K562 (cell line): ENCODE measurements around the gene ECSIT. TPM values are rescaled to one million over a fixed set of nuclear protein-coding genes. Genes with fewer than 3 reads are reported as not detected.

Experiments
- ATAC-seq: fragments of 200-7000 bp; cut with Tn5 transposase; 3 replicates; pipeline ENCODE4 v1.9.1; 2020; ENCODE audit warnings: moderate library complexity
- BruUV-seq: library from RNA; stranded (reverse); fragments of 400-500 nt; replicated peaks from 2 replicates; lab custom pipeline; 2021; lab: Mats Ljungman, UMichigan
- CTCF ChIA-PET: fragments of 300-600 bp; formaldehyde crosslinking; extraction: SDS; loops from one replicate; lab custom pipeline; 2021; ENCODE audit warnings: low intra/inter-chr PET ratio; lab: Yijun Ruan, JAX
- POLR2A ChIA-PET: fragments of 300-600, 350-650 bp; sonication (Branson Sonifier 250); formaldehyde crosslinking; extraction: SDS; loops from one replicate; lab custom pipeline; 2021; ENCODE audit warnings: antibody characterized with exemption, inconsistent platforms; lab: Yijun Ruan, JAX
- DNase-seq, 4 experiments: peaks; one replicate each; pipeline versions ENCODE4 v3.0.0 to v3.0.0-alpha.2; 2011 to 2018; ENCODE audit warnings: low spot score in 3 of 4, mixed read lengths in 3 of 4; ENCODE audit errors: extremely low read depth in 1 of 4
- FAIRE-seq: peaks from 2 replicates; lab custom pipeline; 2011; peaks lifted over from hg19 to GRCh38; lab: Jason Lieb, UNC
- H2AFZ ChIP-seq: 2 replicates; pipeline ENCODE4 v1.6.0; 2011; ENCODE audit warnings: low read depth, low read length, control low read depth, inconsistent platforms
- H3K27ac ChIP-seq: fragments of 200-600 bp; 3 replicates; pipeline ENCODE4 v1.8.0; 2011; ENCODE audit warnings: low read depth, mild to moderate bottlenecking, control low read depth, inconsistent platforms, low read length, moderate library complexity, mixed read lengths; ENCODE audit errors: extremely low read depth
- H3K27me3 ChIP-seq, 2 experiments: fragments of 300-600 bp in 1 of 2; 2 replicates in 1 of 2; 3 replicates in 1 of 2; pipeline versions ENCODE4 v1.6.0 to v1.8.0; 2011; ENCODE audit warnings: inconsistent platforms in 2 of 2, low read length in 2 of 2, mild to moderate bottlenecking in 1 of 2, mixed read lengths in 1 of 2, moderate library complexity in 1 of 2; ENCODE audit not compliant: control insufficient read depth in 2 of 2, insufficient read depth in 2 of 2
- H3K36me3 ChIP-seq: fragments of 300-600 bp; 3 replicates; pipeline ENCODE4 v1.8.0; 2011; ENCODE audit warnings: mild to moderate bottlenecking, low read length, inconsistent platforms; ENCODE audit not compliant: control insufficient read depth, insufficient read depth
- H3K4me1 ChIP-seq, 2 experiments: fragments of 200-600 bp in 1 of 2; replicated peaks in 1 of 2; 2 replicates in 1 of 2; 3 replicates in 1 of 2; pipeline versions ENCODE4 v1.5.1 to v1.8.0; 2011; ENCODE audit warnings: inconsistent platforms in 2 of 2, low read length in 2 of 2, mild to moderate bottlenecking in 1 of 2, mixed read lengths in 1 of 2, moderate library complexity in 1 of 2; ENCODE audit not compliant: control insufficient read depth in 2 of 2, insufficient read depth in 2 of 2
- H3K4me2 ChIP-seq: 2 replicates; pipeline ENCODE4 v1.6.1; 2011; ENCODE audit warnings: low read length, control low read depth, inconsistent platforms, mixed read lengths; ENCODE audit not compliant: insufficient read depth
- H3K4me3 ChIP-seq: fragments of 200-600 bp; sonication (generic), shearing (Covaris generic); 2 replicates; pipeline ENCODE4 v1.5.1; 2016; ENCODE audit warnings: control low read depth, inconsistent platforms
- H3K79me2 ChIP-seq: fragments of 200-600 bp; 3 replicates; pipeline ENCODE4 v1.8.0; 2011; ENCODE audit warnings: low read length, inconsistent platforms; ENCODE audit not compliant: control insufficient read depth, insufficient read depth
- H3K9ac ChIP-seq, 2 experiments: 2 replicates each; pipeline versions ENCODE4 v1.6.0 to v1.6.1; 2011; ENCODE audit warnings: low read depth in 2 of 2, low read length in 2 of 2, control low read depth in 1 of 2, inconsistent platforms in 1 of 2, mild to moderate bottlenecking in 1 of 2, mixed read lengths in 1 of 2; ENCODE audit not compliant: insufficient read depth in 1 of 2
- H3K9me1 ChIP-seq: one replicate; pipeline ENCODE4 v1.6.0; 2011; ENCODE audit warnings: inconsistent platforms, mild to moderate bottlenecking, low read length, moderate library complexity; ENCODE audit not compliant: control insufficient read depth, insufficient read depth
- H3K9me3 ChIP-seq: replicated peaks from 2 replicates; pipeline ENCODE4 v1.5.1; 2011; ENCODE audit warnings: low read depth, low read length, inconsistent platforms; ENCODE audit not compliant: control insufficient read depth, insufficient read depth
- H4K20me1 ChIP-seq: replicated peaks from 2 replicates; pipeline ENCODE4 v1.6.1; 2011; ENCODE audit warnings: low read length, inconsistent platforms, mixed read lengths; ENCODE audit not compliant: control insufficient read depth, insufficient read depth
- EGR1 ChIP-seq: fragments of 450-650 bp; conservative IDR thresholded peaks from 2 replicates; pipeline ENCODE4 v1.6.1; 2017; ENCODE audit warnings: mild to moderate bottlenecking
- NRF1 ChIP-seq, 2 experiments: fragments of 450-650 bp; IDR thresholded peaks in 1 of 2; conservative IDR thresholded peaks in 1 of 2; 2 replicates each; pipeline ENCODE4 v1.6.1; 2014; ENCODE audit warnings: mild to moderate bottlenecking in 2 of 2
- OTX1 ChIP-seq: fragments of 450-650 bp; formaldehyde crosslinking; IDR thresholded peaks from 2 replicates; pipeline ENCODE4 v1.4.0; 2022; ENCODE audit warnings: mild to moderate bottlenecking
- PHF21A ChIP-seq: fragments of 450-650 bp; IDR thresholded peaks from 2 replicates; pipeline ENCODE4 v1.6.1; 2017; ENCODE audit warnings: low read depth, borderline replicate concordance
- POLR3G ChIP-seq: IDR thresholded peaks from 2 replicates; pipeline ENCODE4 v1.6.1; 2011; ENCODE audit not compliant: insufficient read length, insufficient replicate concordance; ENCODE audit errors: extremely low read depth
- SP1 ChIP-seq: sonication (generic); formaldehyde crosslinking; IDR thresholded peaks from 2 replicates; pipeline ENCODE4 v1.8.1; 2022; ENCODE audit warnings: mild to moderate bottlenecking, missing genetic modification reagents
- ZFX ChIP-seq: sonication (generic); formaldehyde crosslinking; IDR thresholded peaks from 2 replicates; pipeline ENCODE4 v1.8.0; 2022; ENCODE audit warnings: mild to moderate bottlenecking, missing genetic modification reagents, moderate library complexity
- ZNF212 ChIP-seq: fragments of 450-650 bp; formaldehyde crosslinking; IDR thresholded peaks from 2 replicates; pipeline ENCODE4 v1.4.0; 2020; ENCODE audit warnings: mild to moderate bottlenecking
- ZNF586 ChIP-seq: fragments of 450-650 bp; formaldehyde crosslinking; conservative IDR thresholded peaks from 2 replicates; pipeline ENCODE4 v1.4.0; 2020; ENCODE audit warnings: mild to moderate bottlenecking, moderate library complexity
- WGBS: fragments of 100-300 bp; shearing (Covaris generic); methylation state at CpG from one replicate; pipeline ENCODE4 v1.1.6; 2016; ENCODE audit warnings: low coverage, mixed read lengths; ENCODE audit not compliant: insufficient coverage; ENCODE audit errors: missing lambda C conversion rate; 5-methylcytosine and 5-hydroxymethylcytosine counted together
- in situ Hi-C: fragments of 300-500 bp; cut with MboI; formaldehyde crosslinking; loops from 4 replicates; pipeline ENCODE4 v1.15.0; 2018; ENCODE audit warnings: inconsistent platforms, mixed read lengths
- intact Hi-C: fragments of 100-400 bp; cut with micrococcal nuclease; formaldehyde crosslinking; loops from 2 replicates; pipeline ENCODE4 v1.14.2; 2022
- polyA plus RNA-seq, 8 experiments: library from polyadenylated mRNA; depleted of rRNA in 4 of 8; stranded (reverse) in 5 of 8; unstranded in 3 of 8; fragments of >200 nt; fragmentation: Nextera tagmentation in 2 of 8; fragmentation: Illumina TruSeq in 1 of 8; extraction: Ambion mirVana in 2 of 8; extraction: Trizol in 1 of 8; gene quantifications; 2 replicates each; pipeline versions ENCODE4 v1.2.1 to v1.2.3, GENCODE V29; 2011 to 2014; ENCODE audit warnings: inconsistent platforms in 1 of 8, missing spikeins in 1 of 8
- total RNA-seq, 7 experiments: library from RNA; depleted of rRNA in 6 of 7; stranded (reverse); fragments of >200 nt in 6 of 7; fragmentation: Illumina TruSeq in 2 of 7; extraction: Trizol in 2 of 7; gene quantifications; 2 replicates each; pipeline versions ENCODE4 v1.2.1 to v1.2.3, GENCODE V29; 2011 to 2021; ENCODE audit warnings: low replicate concordance in 1 of 7
- TF ChIP-seq, protein P1 (sequence below): fragments of 200-800 bp; sonication (Bioruptor generic); IDR thresholded peaks from 2 replicates; pipeline ENCODE4 v1.6.1; 2017; ENCODE audit warnings: missing genetic modification characterization, missing compliant biosample characterization
- TF ChIP-seq, protein P2 (sequence below): sonication (generic); formaldehyde crosslinking; IDR thresholded peaks from 2 replicates; pipeline ENCODE4 v1.8.1; 2023; ENCODE audit warnings: missing genetic modification reagents, mild to moderate bottlenecking, borderline replicate concordance
- TF ChIP-seq, protein P3 (sequence below): fragments of 250-450 bp; sonication (Bioruptor Pico); IDR thresholded peaks from 2 replicates; pipeline ENCODE4 v1.4.0; 2020; ENCODE audit warnings: borderline replicate concordance

The ECSIT gene
- total and polyA plus RNA-seq, 9 of the 15 experiments (the other 6 are each of a cell fraction or from before 2014, with no cell fraction given), result 1.1 to 82.5 (median 43.9) TPM

DNA sequence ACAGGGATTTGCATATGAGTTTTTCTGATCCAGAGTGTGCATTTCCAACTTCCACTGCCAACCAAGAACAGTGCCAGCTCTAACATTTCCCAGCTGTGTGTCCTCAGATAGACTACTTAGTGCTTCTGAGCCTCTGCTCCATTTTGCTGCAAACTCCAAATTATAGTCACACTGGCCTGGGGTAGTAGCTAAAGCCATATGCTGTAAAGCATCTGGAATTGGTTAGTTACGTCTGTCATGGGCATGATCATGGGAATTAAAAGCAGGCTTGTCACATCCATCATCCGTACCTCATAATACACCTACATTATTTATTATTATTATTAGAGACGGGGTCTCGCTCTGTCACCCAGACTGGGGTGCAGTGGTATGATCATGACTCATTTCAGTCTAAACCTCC is 55.2 kb downstream of the ECSIT start:
- H3K4me1 ChIP-seq, result peaks cover 4 to 7% of the 10 kb centered on the region in 2 experiments; a peak in 2 of 5 replicates
- H2AFZ ChIP-seq, result no peak overlapping the region
- H4K20me1 ChIP-seq, result no peaks in the 10 kb centered on the region; the same call in 1 of the 2 replicates
- BruUV-seq, result no TSS peak
- intact Hi-C loops, result no loop called here
- no peak overlapping the region for H3K4me3 ChIP-seq
- ChIA-PET POLR2A (interaction anchor here (0.6 kb wide), 1 partner anchor 63 kb away, joined by 3 read pairs; no protein-coding TSS in a partner anchor), CTCF (no interaction called here)
- H3K27ac ChIP-seq, result no peak overlapping the region
- H3K4me2 ChIP-seq, result no peak overlapping the region
- no peak overlapping the region for H3K9ac ChIP-seq
- no peaks in the 10 kb centered on the region for H3K79me2 ChIP-seq
- WGBS, result 5% methylated on average over 4 of the region's 4 CpGs
- in situ Hi-C loops, result no loop called here
- DNase-seq (no peak), ATAC-seq (no peak), FAIRE-seq (no peak)
- H3K27me3 ChIP-seq, result peaks cover 10 to 26% of the 10 kb centered on the region in 2 experiments
- TF ChIP-seq, protein P1, sequence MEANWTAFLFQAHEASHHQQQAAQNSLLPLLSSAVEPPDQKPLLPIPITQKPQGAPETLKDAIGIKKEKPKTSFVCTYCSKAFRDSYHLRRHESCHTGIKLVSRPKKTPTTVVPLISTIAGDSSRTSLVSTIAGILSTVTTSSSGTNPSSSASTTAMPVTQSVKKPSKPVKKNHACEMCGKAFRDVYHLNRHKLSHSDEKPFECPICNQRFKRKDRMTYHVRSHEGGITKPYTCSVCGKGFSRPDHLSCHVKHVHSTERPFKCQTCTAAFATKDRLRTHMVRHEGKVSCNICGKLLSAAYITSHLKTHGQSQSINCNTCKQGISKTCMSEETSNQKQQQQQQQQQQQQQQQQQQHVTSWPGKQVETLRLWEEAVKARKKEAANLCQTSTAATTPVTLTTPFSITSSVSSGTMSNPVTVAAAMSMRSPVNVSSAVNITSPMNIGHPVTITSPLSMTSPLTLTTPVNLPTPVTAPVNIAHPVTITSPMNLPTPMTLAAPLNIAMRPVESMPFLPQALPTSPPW (CRISPR knock-in tag), result no peak
- no peak for TF ChIP-seq OTX1
- TF ChIP-seq POLR3G, result no peak
- TF ChIP-seq SP1, result no peak
- no peak for TF ChIP-seq NRF1 (conservative IDR thresholded peaks at IDR 0.05 in 1 of 2, IDR thresholded peaks at IDR 0.05 in 1 of 2)
- no peak for TF ChIP-seq ZNF586 (CRISPR knock-in tag)
- TF ChIP-seq ZFX (CRISPR knock-in tag), result no peak
- TF ChIP-seq, protein P2, sequence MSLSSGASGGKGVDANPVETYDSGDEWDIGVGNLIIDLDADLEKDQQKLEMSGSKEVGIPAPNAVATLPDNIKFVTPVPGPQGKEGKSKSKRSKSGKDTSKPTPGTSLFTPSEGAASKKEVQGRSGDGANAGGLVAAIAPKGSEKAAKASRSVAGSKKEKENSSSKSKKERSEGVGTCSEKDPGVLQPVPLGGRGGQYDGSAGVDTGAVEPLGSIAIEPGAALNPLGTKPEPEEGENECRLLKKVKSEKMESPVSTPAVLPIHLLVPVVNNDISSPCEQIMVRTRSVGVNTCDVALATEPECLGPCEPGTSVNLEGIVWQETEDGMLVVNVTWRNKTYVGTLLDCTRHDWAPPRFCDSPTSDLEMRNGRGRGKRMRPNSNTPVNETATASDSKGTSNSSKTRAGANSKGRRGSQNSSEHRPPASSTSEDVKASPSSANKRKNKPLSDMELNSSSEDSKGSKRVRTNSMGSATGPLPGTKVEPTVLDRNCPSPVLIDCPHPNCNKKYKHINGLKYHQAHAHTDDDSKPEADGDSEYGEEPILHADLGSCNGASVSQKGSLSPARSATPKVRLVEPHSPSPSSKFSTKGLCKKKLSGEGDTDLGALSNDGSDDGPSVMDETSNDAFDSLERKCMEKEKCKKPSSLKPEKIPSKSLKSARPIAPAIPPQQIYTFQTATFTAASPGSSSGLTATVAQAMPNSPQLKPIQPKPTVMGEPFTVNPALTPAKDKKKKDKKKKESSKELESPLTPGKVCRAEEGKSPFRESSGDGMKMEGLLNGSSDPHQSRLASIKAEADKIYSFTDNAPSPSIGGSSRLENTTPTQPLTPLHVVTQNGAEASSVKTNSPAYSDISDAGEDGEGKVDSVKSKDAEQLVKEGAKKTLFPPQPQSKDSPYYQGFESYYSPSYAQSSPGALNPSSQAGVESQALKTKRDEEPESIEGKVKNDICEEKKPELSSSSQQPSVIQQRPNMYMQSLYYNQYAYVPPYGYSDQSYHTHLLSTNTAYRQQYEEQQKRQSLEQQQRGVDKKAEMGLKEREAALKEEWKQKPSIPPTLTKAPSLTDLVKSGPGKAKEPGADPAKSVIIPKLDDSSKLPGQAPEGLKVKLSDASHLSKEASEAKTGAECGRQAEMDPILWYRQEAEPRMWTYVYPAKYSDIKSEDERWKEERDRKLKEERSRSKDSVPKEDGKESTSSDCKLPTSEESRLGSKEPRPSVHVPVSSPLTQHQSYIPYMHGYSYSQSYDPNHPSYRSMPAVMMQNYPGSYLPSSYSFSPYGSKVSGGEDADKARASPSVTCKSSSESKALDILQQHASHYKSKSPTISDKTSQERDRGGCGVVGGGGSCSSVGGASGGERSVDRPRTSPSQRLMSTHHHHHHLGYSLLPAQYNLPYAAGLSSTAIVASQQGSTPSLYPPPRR (CRISPR knock-in tag), result no peak
- TF ChIP-seq, protein P3, sequence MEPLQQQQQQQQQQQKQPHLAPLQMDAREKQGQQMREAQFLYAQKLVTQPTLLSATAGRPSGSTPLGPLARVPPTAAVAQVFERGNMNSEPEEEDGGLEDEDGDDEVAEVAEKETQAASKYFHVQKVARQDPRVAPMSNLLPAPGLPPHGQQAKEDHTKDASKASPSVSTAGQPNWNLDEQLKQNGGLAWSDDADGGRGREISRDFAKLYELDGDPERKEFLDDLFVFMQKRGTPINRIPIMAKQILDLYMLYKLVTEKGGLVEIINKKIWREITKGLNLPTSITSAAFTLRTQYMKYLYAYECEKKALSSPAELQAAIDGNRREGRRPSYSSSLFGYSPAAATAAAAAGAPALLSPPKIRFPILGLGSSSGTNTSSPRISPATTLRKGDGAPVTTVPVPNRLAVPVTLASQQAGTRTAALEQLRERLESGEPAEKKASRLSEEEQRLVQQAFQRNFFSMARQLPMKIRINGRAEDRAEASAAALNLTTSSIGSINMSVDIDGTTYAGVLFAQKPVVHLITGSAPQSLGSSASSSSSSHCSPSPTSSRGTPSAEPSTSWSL (CRISPR knock-in tag), result no peak
- no peak for TF ChIP-seq ZNF212
- TF ChIP-seq PHF21A, result no peak
- no peak for TF ChIP-seq EGR1
- no peaks in the 10 kb centered on the region for H3K9me3 ChIP-seq
- H3K9me1 ChIP-seq, result no peaks in the 10 kb centered on the region
- no peaks in the 10 kb centered on the region for H3K36me3 ChIP-seq
